ENCODE measurements around the gene BCAR3.

Gene BCAR3

DNA sequence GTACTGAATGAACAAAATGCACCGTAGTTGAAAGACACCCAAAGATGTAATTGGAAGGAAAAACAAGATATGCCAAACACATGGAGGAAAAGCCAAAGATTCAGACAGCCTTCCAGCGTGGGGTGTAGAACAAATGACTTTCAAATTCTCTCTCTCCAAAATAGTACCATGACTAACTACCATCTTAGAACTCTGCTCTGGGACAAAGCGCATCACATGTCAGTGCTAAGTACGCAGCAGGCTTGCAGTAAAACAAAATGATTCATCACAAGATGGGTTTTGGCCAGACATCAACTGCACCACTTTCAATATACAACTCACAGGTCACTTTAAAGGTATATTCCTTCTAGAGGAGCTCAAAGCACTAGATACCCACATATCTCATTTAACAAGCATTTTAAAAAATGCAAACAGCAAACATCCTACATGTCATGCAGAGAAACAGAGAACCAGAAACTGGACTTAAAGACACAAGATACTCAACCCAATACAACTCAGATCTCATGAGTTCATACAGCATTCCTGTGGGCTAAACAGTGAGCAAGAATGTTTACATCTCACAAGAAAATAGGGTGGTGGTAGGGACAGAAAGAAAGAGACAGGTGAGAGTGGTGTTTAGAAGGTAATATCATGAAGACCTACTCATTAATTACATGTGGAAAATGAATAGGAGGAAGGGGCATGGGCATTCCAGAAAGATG, 75.7 kb downstream of the BCAR3 start:
- H3K27ac ChIP-seq (ENCODE audit: low read length), result no peak overlapping the region
- H3K9me3 ChIP-seq (ENCODE audit: control insufficient read depth, low read depth, low read length), result no peaks in the 10 kb centered on the region
- no peak overlapping the region for H3K9ac ChIP-seq (ENCODE audit: low read length)
- H3K4me1 ChIP-seq (ENCODE audit: control insufficient read depth, low read depth, low read length), result no peaks in the 10 kb centered on the region
- no peaks in the 10 kb centered on the region for H3K27me3 ChIP-seq (ENCODE audit: control insufficient read depth, insufficient read depth, low read length)
- no peak overlapping the region for H3K4me3 ChIP-seq (ENCODE audit: low read length)
- H3K36me3 ChIP-seq (ENCODE audit: control insufficient read depth, low read depth, low read length), result no peaks in the 10 kb centered on the region

- Histone ChIP-seq H3K4me3 (ENCODE audit: low read length) (no peak overlapping the region), H3K36me3 (ENCODE audit: control insufficient read depth, low read depth, low read length) (no peaks in the 10 kb centered on the region), H3K9ac (ENCODE audit: low read length) (no peak overlapping the region), H3K27me3 (ENCODE audit: control insufficient read depth, insufficient read depth, low read length) (no peaks in the 10 kb centered on the region), H3K27ac (ENCODE audit: low read length) (no peak overlapping the region), H3K9me3 (ENCODE audit: control insufficient read depth, low read depth, low read length) (no peaks in the 10 kb centered on the region), H3K4me1 (ENCODE audit: control insufficient read depth, low read depth, low read length) (no peaks in the 10 kb centered on the region)
Observed at GRCh38 chr1:93605026-93605568, 76.5 kb downstream of the BCAR3 start.

GRCh38 chr1:93604411-93604810, 77.2 kb downstream of the BCAR3 start:
- Histone ChIP-seq H3K4me3 (ENCODE audit: low read length) (no peak overlapping the region), H3K27ac (ENCODE audit: low read length) (no peak overlapping the region), H3K27me3 (ENCODE audit: control insufficient read depth, insufficient read depth, low read length) (no peaks in the 10 kb centered on the region), H3K9me3 (ENCODE audit: control insufficient read depth, low read depth, low read length) (no peaks in the 10 kb centered on the region), H3K9ac (ENCODE audit: low read length) (no peak overlapping the region), H3K36me3 (ENCODE audit: control insufficient read depth, low read depth, low read length) (no peaks in the 10 kb centered on the region), H3K4me1 (ENCODE audit: control insufficient read depth, low read depth, low read length) (no peaks in the 10 kb centered on the region)

- no peak overlapping the region for H3K9ac ChIP-seq (ENCODE audit: low read length)
- no peak overlapping the region for H3K4me3 ChIP-seq (ENCODE audit: low read length)
- no peaks in the 10 kb centered on the region for H3K36me3 ChIP-seq (ENCODE audit: control insufficient read depth, low read depth, low read length)
- H3K4me1 ChIP-seq (ENCODE audit: control insufficient read depth, low read depth, low read length), result no peaks in the 10 kb centered on the region
- no peaks in the 10 kb centered on the region for H3K9me3 ChIP-seq (ENCODE audit: control insufficient read depth, low read depth, low read length)
- no peaks in the 10 kb centered on the region for H3K27me3 ChIP-seq (ENCODE audit: control insufficient read depth, insufficient read depth, low read length)
- no peak overlapping the region for H3K27ac ChIP-seq (ENCODE audit: low read length)
Observed at GRCh38 chr1:93603601-93604000, 78.0 kb downstream of the BCAR3 start.

GRCh38 chr1:93603106-93603505, 78.5 kb downstream of the BCAR3 start:
- Histone ChIP-seq H3K4me3 (ENCODE audit: low read length) (no peak overlapping the region), H3K4me1 (ENCODE audit: control insufficient read depth, low read depth, low read length) (no peaks in the 10 kb centered on the region), H3K36me3 (ENCODE audit: control insufficient read depth, low read depth, low read length) (no peaks in the 10 kb centered on the region), H3K27ac (ENCODE audit: low read length) (no peak overlapping the region), H3K9ac (ENCODE audit: low read length) (no peak overlapping the region), H3K27me3 (ENCODE audit: control insufficient read depth, insufficient read depth, low read length) (no peaks in the 10 kb centered on the region), H3K9me3 (ENCODE audit: control insufficient read depth, low read depth, low read length) (no peaks in the 10 kb centered on the region)

DNA sequence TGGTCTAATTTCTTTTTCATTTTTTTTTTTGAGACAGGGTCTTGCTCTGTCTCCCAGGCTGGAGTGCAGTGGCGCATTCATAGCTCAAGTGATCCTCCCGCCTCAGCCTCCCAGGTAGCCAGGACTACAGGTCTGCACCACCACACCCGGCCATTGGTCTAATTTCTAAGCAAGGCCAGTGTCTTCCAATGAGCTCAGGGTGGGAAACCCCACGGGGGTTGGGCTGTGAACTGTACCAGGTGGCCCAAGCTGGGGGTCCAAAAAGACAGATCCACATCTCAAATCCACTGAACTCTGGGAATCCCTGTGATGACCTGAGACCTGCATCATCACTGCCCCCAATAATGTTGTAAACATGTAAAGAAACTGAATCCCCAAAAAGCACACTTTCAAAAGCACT, 79.5 kb downstream of the BCAR3 start:
- H3K4me3 ChIP-seq (ENCODE audit: low read length), result no peak overlapping the region
- H3K9ac ChIP-seq (ENCODE audit: low read length), result no peak overlapping the region
- H3K36me3 ChIP-seq (ENCODE audit: control insufficient read depth, low read depth, low read length), result no peaks in the 10 kb centered on the region
- no peaks in the 10 kb centered on the region for H3K27me3 ChIP-seq (ENCODE audit: control insufficient read depth, insufficient read depth, low read length)
- no peak overlapping the region for H3K27ac ChIP-seq (ENCODE audit: low read length)
- H3K4me1 ChIP-seq (ENCODE audit: control insufficient read depth, low read depth, low read length), result no peaks in the 10 kb centered on the region
- H3K9me3 ChIP-seq (ENCODE audit: control insufficient read depth, low read depth, low read length), result no peaks in the 10 kb centered on the region

DNA sequence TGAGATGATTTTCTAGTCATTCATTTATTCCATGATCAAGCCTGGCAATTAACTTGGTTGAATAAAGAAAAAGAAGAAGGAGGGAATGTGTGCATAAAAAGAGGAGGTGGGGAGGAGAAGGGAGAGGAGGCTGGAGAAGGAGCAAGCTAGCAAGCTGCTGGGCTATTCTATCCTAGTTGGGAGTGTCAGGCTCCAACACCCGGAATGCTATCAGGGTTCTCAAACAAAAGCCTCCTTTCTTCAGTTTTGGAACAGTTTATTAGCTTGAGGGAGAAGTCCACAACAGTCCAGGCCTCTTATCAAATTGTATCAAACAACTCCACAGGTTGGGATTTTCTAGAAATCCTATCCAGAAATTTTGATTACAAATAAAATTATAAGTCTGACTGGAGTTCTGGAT, 80.0 kb downstream of the BCAR3 start:
- Histone ChIP-seq H3K4me1 (ENCODE audit: control insufficient read depth, low read depth, low read length) (no peaks in the 10 kb centered on the region), H3K27me3 (ENCODE audit: control insufficient read depth, insufficient read depth, low read length) (no peaks in the 10 kb centered on the region), H3K4me3 (ENCODE audit: low read length) (no peak overlapping the region), H3K9me3 (ENCODE audit: control insufficient read depth, low read depth, low read length) (no peaks in the 10 kb centered on the region), H3K9ac (ENCODE audit: low read length) (no peak overlapping the region), H3K27ac (ENCODE audit: low read length) (no peak overlapping the region), H3K36me3 (ENCODE audit: control insufficient read depth, low read depth, low read length) (no peaks in the 10 kb centered on the region)

DNA sequence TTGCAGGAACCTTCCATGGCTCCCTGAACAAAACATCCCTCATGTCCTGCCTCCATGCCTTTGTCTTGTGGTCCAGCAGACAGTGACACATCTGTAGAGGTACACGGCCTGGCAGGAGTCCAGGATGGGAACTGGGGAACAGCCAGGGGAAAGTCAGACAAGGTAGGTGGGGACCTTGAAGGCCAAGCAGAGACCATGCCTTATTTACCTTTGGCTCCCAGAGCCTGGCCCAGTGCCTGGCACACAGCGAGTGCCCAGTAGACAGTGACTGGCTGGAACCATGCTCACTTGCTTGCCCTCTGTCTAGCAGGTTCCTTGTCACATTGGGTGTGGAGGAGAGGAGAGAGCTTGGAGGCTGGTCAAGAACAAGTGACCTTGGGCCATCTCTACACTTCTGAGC, 81.0 kb downstream of the BCAR3 start:
- H3K4me1 ChIP-seq (ENCODE audit: control insufficient read depth, low read depth, low read length), result no peaks in the 10 kb centered on the region
- H3K27ac ChIP-seq (ENCODE audit: low read length), result no peak overlapping the region
- no peaks in the 10 kb centered on the region for H3K36me3 ChIP-seq (ENCODE audit: control insufficient read depth, low read depth, low read length)
- no peak overlapping the region for H3K4me3 ChIP-seq (ENCODE audit: low read length)
- no peaks in the 10 kb centered on the region for H3K9me3 ChIP-seq (ENCODE audit: control insufficient read depth, low read depth, low read length)
- no peak overlapping the region for H3K9ac ChIP-seq (ENCODE audit: low read length)
- no peaks in the 10 kb centered on the region for H3K27me3 ChIP-seq (ENCODE audit: control insufficient read depth, insufficient read depth, low read length)

- peaks cover 1% of the 10 kb centered on the region for H3K4me1 ChIP-seq (ENCODE audit: control insufficient read depth, low read depth, low read length)
- H3K9me3 ChIP-seq (ENCODE audit: control insufficient read depth, low read depth, low read length), result no peaks in the 10 kb centered on the region
- no peak overlapping the region for H3K9ac ChIP-seq (ENCODE audit: low read length)
- no peak overlapping the region for H3K4me3 ChIP-seq (ENCODE audit: low read length)
- H3K36me3 ChIP-seq (ENCODE audit: control insufficient read depth, low read depth, low read length), result no peaks in the 10 kb centered on the region
- no peak overlapping the region for H3K27ac ChIP-seq (ENCODE audit: low read length)
- no peaks in the 10 kb centered on the region for H3K27me3 ChIP-seq (ENCODE audit: control insufficient read depth, insufficient read depth, low read length)
Observed at GRCh38 chr1:93599479-93599878, 82.2 kb downstream of the BCAR3 start.

DNA sequence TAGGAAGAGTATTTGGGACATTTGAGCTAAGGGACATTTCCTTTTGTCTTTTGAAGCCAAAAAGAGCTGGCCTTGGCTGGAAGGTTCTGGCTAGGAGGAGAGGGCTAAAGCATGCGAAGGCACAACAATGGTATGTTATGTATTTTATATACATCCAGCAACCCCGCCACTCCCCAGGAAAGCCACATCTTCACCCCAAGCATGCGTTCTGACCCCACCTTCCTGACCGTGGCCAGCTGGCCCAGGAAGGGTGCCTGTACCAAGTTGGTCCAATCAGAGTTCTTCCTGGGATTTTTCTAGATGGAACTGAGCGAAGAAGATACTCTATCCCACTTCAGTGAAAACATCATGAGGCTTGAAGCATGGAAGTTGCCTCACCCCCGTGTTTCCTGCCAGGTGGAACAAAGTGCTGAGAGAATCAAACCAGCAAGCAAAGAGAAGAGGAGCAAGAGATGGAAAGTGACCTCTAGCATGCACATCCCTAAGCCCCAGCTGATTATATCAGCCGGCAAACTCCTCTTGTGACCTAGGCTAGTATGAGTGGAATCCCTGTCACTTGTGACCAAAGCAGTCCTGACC, 82.7 kb downstream of the BCAR3 start:
- Histone ChIP-seq H3K36me3 (ENCODE audit: control insufficient read depth, low read depth, low read length) (no peaks in the 10 kb centered on the region), H3K9ac (ENCODE audit: low read length) (no peak overlapping the region), H3K4me3 (ENCODE audit: low read length) (no peak overlapping the region), H3K27me3 (ENCODE audit: control insufficient read depth, insufficient read depth, low read length) (no peaks in the 10 kb centered on the region), H3K9me3 (ENCODE audit: control insufficient read depth, low read depth, low read length) (no peaks in the 10 kb centered on the region), H3K27ac (ENCODE audit: low read length) (no peak overlapping the region), H3K4me1 (ENCODE audit: control insufficient read depth, low read depth, low read length) (peaks cover 6% of the 10 kb centered on the region)

- Histone ChIP-seq H3K4me1 (ENCODE audit: control insufficient read depth, low read depth, low read length) (peaks cover 10% of the 10 kb centered on the region), H3K27me3 (ENCODE audit: control insufficient read depth, insufficient read depth, low read length) (no peaks in the 10 kb centered on the region)
Observed at GRCh38 chr1:93598396-93598795, 83.2 kb downstream of the BCAR3 start.

GRCh38 chr1:93597709-93598108, 83.9 kb downstream of the BCAR3 start:
- Histone ChIP-seq H3K27ac (ENCODE audit: low read length) (no peak overlapping the region), H3K9ac (ENCODE audit: low read length) (no peak overlapping the region)

More at GRCh38 chr1:93598396-93598795, 83.2 kb downstream of the BCAR3 start:
- Histone ChIP-seq H3K9ac (ENCODE audit: low read length) (no peak overlapping the region), H3K36me3 (ENCODE audit: control insufficient read depth, low read depth, low read length) (no peaks in the 10 kb centered on the region), H3K4me3 (ENCODE audit: low read length) (no peak overlapping the region), H3K9me3 (ENCODE audit: control insufficient read depth, low read depth, low read length) (no peaks in the 10 kb centered on the region), H3K27ac (ENCODE audit: low read length) (no peak overlapping the region)

More at GRCh38 chr1:93597709-93598108, 83.9 kb downstream of the BCAR3 start:
- no peaks in the 10 kb centered on the region for H3K27me3 ChIP-seq (ENCODE audit: control insufficient read depth, insufficient read depth, low read length)
- no peaks in the 10 kb centered on the region for H3K9me3 ChIP-seq (ENCODE audit: control insufficient read depth, low read depth, low read length)
- no peak overlapping the region for H3K4me3 ChIP-seq (ENCODE audit: low read length)
- H3K4me1 ChIP-seq (ENCODE audit: control insufficient read depth, low read depth, low read length), result peaks cover 10% of the 10 kb centered on the region
- H3K36me3 ChIP-seq (ENCODE audit: control insufficient read depth, low read depth, low read length), result no peaks in the 10 kb centered on the region

Measured in iPS-18a (cell line).